ENCODE data around the gene NTMT1.
A peak's percentile ranks its signal among the peaks of the same experiment; 100 is the strongest.
"Not testable (repeated sequence)": the region's sequence is repeated elsewhere in the genome, so short reads cannot be mapped to it uniquely, and the experiment has no call there.

NTMT1 gene

GRCh38 chr9:129591916-129592315 lies 34.0 kb upstream of the NTMT1 start:
- Mint-ChIP-seq H3K27ac (peak overlapping the region in 1 of 2 donors; percentile 4), H3K4me3 (no peak overlapping the region), H3K9me3 (no peaks in the 10 kb centered on the region), H3K4me1 (peaks cover 28% of the 10 kb centered on the region), H3K27me3 (peaks cover 22% of the 10 kb centered on the region)
- ATAC-seq: no peak
- no peak for DNase-seq

GRCh38 chr9:129592790-129593189 lies 33.2 kb upstream of the NTMT1 start:
- not testable (repeated sequence) for H3K27ac Mint-ChIP-seq, DNase-seq, H3K4me3 Mint-ChIP-seq, ATAC-seq, H3K9me3 Mint-ChIP-seq
- Mint-ChIP-seq H3K4me1 (peaks cover 24% of the 10 kb centered on the region), H3K27me3 (peaks cover 22% of the 10 kb centered on the region)

GRCh38 chr9:129594632-129595031 lies 31.3 kb upstream of the NTMT1 start:
- peaks cover 30% of the 10 kb centered on the region for H3K27me3 Mint-ChIP-seq
- no peak overlapping the region for H3K27ac Mint-ChIP-seq
- H3K9me3 Mint-ChIP-seq: no peaks in the 10 kb centered on the region
- ATAC-seq (no peak), DNase-seq (no peak)
- H3K4me3 Mint-ChIP-seq: no peak overlapping the region
- peaks cover 35% of the 10 kb centered on the region for H3K4me1 Mint-ChIP-seq

- ATAC-seq (no peak), DNase-seq (no peak)
- peak overlapping the region in 1 of 2 donors; percentile 17 for H3K27ac Mint-ChIP-seq
- H3K27me3 Mint-ChIP-seq: peaks cover 30% of the 10 kb centered on the region
- H3K9me3 Mint-ChIP-seq: no peaks in the 10 kb centered on the region
- peaks cover 35% of the 10 kb centered on the region for H3K4me1 Mint-ChIP-seq
- H3K4me3 Mint-ChIP-seq: no peak overlapping the region
These were observed 30.6 kb upstream of the NTMT1 start for GRCh38 chr9:129595311-129595741.

GRCh38 chr9:129595903-129596540 lies 29.9 kb upstream of the NTMT1 start:
- no peaks in the 10 kb centered on the region for H3K9me3 Mint-ChIP-seq
- H3K27me3 Mint-ChIP-seq: peaks cover 36% of the 10 kb centered on the region
- DNase-seq: no peak
- peak overlapping the region; percentile 21 to 63 for H3K4me3 Mint-ChIP-seq
- peaks cover 35% of the 10 kb centered on the region for H3K4me1 Mint-ChIP-seq
- ATAC-seq: no peak
- peak overlapping the region in 1 of 2 donors; percentile 58 for H3K27ac Mint-ChIP-seq

- H3K9me3 Mint-ChIP-seq: no peaks in the 10 kb centered on the region
- peak overlapping the region; percentile 38 to 63 for H3K4me3 Mint-ChIP-seq
- peaks cover 41% of the 10 kb centered on the region for H3K27me3 Mint-ChIP-seq
- peaks cover 35% of the 10 kb centered on the region for H3K4me1 Mint-ChIP-seq
- peak; percentile 48 for ATAC-seq
- peak overlapping the region in 1 of 2 donors; percentile 23 for H3K27ac Mint-ChIP-seq
- no peak for DNase-seq
These were observed 29.2 kb upstream of the NTMT1 start for GRCh38 chr9:129596541-129597331.

DNA sequence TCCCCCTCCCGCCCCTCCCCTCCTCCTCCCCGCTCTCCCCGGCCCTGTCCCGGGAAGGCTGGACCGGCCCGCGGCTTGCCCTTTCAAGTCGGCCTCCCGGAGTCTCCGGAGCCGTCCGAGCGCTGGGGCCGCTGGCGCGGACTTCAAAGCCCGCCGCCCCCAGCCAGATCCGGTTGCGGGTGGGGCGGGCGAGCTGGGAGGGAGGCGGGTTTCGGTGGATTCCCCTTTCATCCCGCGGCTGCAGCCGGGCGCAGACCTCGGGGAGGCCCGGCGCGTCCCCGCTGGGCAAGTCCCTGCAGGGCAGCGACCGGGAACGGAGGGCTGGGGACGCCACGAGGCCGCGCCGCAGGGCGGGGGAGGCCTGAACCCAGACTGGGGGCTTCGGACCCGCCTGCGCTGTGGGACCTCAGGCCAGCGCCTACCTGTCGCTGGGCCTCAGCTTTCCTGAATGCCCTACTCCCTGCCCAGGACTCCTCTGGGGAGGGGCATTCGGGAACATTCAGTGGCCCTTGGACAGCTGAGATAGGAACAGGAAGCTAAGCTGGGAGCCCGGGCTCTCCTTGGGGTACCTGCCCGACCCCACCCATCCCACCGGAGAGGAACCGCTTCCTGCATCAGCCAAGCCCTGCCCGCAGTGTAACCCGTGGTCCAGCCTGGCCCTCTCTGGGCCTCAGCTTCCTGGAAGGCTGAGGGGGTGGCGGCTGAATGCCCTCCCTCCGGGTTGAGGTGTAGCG lies 28.4 kb upstream of the NTMT1 start:
- Mint-ChIP-seq H3K9me3 (no peaks in the 10 kb centered on the region), H3K4me1 (peaks cover 41% of the 10 kb centered on the region), H3K4me3 (peak overlapping the region; percentile 52 to 62), H3K27me3 (peaks cover 41% of the 10 kb centered on the region), H3K27ac (no peak overlapping the region)
- ATAC-seq (peak; percentile 71), DNase-seq (peak in 1 of 2 donors; percentile 52)

DNA sequence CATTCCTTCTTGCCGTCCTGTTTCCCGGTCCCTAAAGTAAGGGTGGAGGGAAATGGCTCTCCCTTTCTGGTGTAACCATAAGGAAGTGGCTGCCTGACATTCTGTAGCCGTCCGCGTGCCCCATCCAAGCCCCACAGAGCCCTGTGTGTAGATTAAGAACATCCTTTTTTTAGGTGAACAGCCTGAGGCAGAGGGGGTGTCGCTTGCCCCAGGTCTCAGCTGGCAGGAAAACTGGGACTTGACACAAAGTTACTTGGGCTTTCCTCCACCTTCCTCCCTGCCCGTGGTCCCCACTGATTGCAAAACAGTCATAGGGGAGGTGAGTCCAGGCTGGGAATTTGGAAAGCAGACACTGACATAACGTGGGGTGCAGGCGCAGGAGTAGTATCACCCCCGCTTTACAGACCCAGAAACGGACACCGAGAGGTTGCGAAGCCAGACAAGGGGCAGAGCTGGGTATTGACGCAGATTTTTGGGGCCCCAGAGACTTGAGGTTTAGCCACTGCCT lies 27.8 kb upstream of the NTMT1 start:
- H3K27ac Mint-ChIP-seq: peak overlapping the region in 1 of 2 donors; percentile 16
- no peaks in the 10 kb centered on the region for H3K9me3 Mint-ChIP-seq
- peak; percentile 54 for ATAC-seq
- peaks cover 41% of the 10 kb centered on the region for H3K27me3 Mint-ChIP-seq
- H3K4me1 Mint-ChIP-seq: peaks cover 43% of the 10 kb centered on the region
- DNase-seq: no peak
- H3K4me3 Mint-ChIP-seq: peak overlapping the region; percentile 52 to 62

DNA sequence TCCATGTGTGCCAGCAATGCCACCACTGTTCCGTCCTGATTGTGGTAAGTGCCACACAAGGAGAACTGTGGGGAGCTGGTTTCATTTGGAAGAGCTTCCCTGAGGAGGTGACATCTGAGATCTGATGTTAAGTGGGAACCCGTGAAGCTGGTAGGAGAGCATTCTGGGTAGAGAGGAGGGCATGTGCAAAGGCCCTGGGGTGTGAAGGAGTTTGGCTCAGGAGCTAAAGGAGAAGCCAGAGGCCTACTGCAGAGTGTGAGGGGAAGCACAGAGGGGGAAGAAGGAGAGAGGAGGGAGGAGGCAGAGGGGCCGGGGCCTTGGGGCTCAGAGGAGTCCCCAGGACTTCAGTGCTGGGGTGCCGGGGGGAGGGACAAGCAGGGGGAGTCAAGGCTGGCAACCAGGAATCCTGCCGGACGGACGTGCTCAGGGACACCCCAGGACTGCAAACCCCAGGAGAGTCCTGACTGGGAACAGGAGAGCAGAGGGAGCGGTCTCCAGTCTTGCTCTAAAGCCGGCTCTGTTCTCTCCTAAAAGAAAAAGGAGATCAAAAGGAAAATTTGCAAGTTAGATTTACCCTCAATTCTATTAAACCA lies 24.8 kb upstream of the NTMT1 start:
- Mint-ChIP-seq H3K4me1 (peaks cover 58% of the 10 kb centered on the region), H3K9me3 (no peaks in the 10 kb centered on the region), H3K27ac (no peak overlapping the region), H3K27me3 (peaks cover 24% of the 10 kb centered on the region), H3K4me3 (no peak overlapping the region)
- DNase-seq (no peak), ATAC-seq (no peak)

DNA sequence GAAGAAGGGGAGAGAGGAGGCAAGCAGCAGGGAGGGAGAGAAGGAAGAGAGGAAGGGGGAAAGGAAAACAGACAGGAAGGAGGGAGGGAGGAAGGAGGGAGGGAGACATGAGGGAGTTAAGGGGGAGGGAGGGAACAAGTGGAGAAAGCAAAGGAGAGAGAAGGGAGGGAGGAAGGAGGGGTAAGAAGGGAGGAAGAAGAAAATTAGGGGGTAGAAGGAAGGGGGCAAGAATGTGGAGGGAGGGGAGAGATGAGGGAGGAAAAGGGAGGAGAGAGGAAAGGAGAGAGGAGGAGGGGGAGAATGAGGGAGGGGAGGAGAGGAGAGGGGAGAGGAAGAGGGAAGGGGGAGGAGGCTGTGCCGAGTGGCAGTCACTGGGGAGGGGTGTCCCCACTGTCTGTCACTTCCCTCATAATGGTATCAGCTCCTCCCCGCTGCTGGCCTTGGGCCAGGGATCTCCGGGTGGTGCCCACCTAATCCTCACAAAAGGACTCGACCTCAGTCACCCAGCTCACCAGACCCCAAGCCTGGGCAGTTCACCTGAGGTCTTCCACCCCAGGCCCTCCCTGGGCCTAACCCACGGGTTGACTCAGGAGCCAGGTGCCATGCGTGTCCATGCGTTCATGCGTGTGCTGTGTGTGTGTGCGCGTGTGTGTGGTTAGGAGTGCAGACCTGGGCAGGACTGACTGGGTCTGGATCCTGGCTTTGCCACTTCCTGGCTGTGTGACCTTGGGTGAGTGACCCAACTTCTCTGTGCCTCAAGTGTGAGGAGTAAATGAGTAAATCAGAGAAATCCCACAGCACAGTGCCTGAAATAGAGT lies 23.2 kb upstream of the NTMT1 start:
- DNase-seq (no peak), ATAC-seq (peak; percentile 48)
- Mint-ChIP-seq H3K27me3 (peaks cover 19% of the 10 kb centered on the region), H3K9me3 (no peaks in the 10 kb centered on the region), H3K4me1 (peaks cover 63% of the 10 kb centered on the region), H3K4me3 (no peak overlapping the region), H3K27ac (peak overlapping the region; percentile 61 to 89)

DNA sequence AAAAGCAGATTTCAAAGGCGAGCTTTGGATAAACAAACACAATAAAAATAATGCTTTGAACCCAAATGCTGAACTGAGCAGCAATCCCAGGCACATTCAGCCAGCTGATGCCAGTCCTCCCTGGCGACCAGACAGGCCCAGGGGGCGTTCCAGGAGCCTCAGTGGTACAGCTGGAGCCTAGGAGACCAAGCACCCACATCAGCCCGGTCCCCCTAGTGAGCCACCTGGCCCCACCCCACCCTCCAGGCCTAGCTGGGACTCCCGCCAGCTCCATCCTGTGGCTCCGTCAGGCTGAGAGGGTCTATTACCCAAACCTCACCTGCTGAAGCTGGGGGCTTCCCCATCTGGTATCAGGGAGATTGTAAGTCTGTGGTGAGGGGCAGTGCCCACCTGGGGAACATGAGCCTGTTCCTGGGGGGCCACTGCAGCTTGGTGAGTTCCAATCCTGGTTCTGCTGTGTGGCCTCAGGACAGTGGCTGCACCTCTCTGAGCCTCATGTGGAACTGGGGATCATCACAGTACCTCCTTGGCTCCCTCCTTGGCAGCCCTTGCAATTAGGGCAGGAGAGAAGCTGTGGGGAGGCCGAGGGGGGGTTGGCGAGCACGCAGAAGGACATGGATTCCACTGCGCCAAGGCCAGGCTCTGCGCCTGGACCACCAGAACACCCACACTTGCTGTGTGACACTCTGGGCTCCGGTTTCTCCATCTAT lies 21.8 kb upstream of the NTMT1 start:
- DNase-seq (no peak), ATAC-seq (no peak)
- no peak overlapping the region for H3K4me3 Mint-ChIP-seq
- no peaks in the 10 kb centered on the region for H3K9me3 Mint-ChIP-seq
- peaks cover 65% of the 10 kb centered on the region for H3K4me1 Mint-ChIP-seq
- H3K27me3 Mint-ChIP-seq: peaks cover 11% of the 10 kb centered on the region
- H3K27ac Mint-ChIP-seq: no peak overlapping the region

DNA sequence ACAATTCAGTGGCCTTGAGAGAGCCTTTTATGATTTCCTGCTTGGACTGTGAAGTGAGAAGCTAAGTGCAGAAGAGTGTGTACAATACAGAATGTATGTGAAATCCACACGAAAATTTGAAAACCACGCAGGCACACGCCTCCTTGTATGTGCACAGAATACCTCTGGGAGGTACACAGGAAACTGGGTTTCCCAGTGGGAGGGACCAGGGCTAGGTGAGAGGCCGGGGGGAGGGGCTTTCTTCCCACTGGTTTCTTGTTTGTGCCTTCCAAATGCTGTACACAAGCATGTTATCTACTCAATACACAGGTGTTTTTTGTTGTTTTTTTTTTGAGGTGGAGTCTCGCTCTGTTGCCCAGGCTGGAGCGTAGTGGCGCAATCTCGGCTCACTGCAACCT lies 21.2 kb upstream of the NTMT1 start:
- no peak overlapping the region for H3K4me3 Mint-ChIP-seq
- H3K27ac Mint-ChIP-seq: no peak overlapping the region
- H3K4me1 Mint-ChIP-seq: peaks cover 71% of the 10 kb centered on the region
- H3K27me3 Mint-ChIP-seq: peaks cover 11% of the 10 kb centered on the region
- ATAC-seq (no peak), DNase-seq (no peak)
- no peaks in the 10 kb centered on the region for H3K9me3 Mint-ChIP-seq

DNA sequence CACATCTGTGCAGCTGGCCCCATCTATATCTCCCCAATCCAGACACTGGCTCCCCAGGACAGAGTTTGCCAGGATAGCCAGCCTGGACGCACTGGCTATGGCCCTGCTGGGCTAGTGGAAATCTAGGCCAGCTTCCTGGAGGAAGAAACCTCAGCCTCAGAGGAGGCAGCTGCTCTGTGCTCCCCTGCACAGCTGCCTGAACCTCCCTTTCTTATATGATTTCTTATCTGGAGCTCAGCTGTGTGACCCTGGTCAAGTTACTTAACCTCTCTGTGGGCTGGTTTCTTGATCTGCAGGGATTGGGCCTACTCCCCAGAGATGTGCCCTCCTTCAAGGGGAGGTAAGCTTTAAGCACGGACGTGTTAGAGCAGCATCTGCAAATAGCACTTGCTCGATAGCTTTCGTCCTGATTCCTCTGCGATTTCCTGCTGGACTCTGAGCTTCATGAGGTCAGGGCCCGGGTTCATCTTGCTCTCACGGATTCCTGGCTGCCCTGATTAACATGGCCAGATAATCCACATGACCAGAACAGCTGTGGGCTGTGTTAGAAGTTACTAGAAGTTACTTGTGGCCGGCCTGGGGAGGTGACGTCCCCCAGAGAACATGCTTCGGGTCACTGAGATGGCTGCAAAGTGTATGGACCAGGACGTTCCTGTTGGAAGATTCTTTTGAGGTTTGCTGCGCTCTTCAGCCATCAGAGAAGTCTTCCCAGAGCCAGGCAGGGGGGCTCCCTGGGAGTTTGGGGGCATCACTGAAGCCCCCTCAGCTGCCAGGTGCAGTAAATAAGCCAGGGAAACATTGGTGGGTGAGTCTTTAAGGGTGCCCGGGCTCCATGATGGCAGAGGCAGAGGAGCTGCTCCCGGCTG lies 19.6 kb upstream of the NTMT1 start:
- no peaks in the 10 kb centered on the region for H3K9me3 Mint-ChIP-seq
- no peak for ATAC-seq
- H3K27ac Mint-ChIP-seq: peak overlapping the region in 1 of 2 donors; percentile 90
- DNase-seq: no peak
- no peak overlapping the region for H3K4me3 Mint-ChIP-seq
- peaks cover 84% of the 10 kb centered on the region for H3K4me1 Mint-ChIP-seq
- H3K27me3 Mint-ChIP-seq: peaks cover 1% of the 10 kb centered on the region
